Lower leg skin (tissue), 3 donors: Measurements from ENCODE around the gene KRAS.

Experiments
- CTCF ChIP-seq, 3 donors: fragments of 450-650 bp; IDR thresholded peaks; one replicate each; pipeline ENCODE4 v1.5.1; 2016; ENCODE audit warnings: antibody characterized with exemption in 3 of 3, mild to moderate bottlenecking in 3 of 3, moderate library complexity in 2 of 3
- POLR2A ChIP-seq, 2 donors: fragments of 450-650 bp; IDR thresholded peaks; one replicate each; pipeline ENCODE4 v1.6.1; 2016 to 2017; ENCODE audit warnings: antibody characterized with exemption in 2 of 2, mild to moderate bottlenecking in 1 of 2, moderate library complexity in 1 of 2

- TF ChIP-seq POLR2A (IDR thresholded peaks at IDR 0.05) (no peak), CTCF (IDR thresholded peaks at IDR 0.05) (no peak)
These were observed 64.5 kb downstream of the KRAS start for GRCh38 chr12:25186038-25186787.
